ENCODE measurements around the gene STAU1.
"Not testable (repeated sequence)": the region's sequence is repeated elsewhere in the genome, so short reads cannot be mapped to it uniquely, and the experiment has no call there.

Gene STAU1

GRCh38 chr20:49119988-49120387, 68.1 kb downstream of the STAU1 start:
- Histone ChIP-seq H3K4me1 (ENCODE audit: control insufficient read depth, insufficient read depth, low read length) (no peaks in the 10 kb centered on the region), H3K4me3 (ENCODE audit: low read length) (no peak overlapping the region), H3K36me3 (ENCODE audit: control insufficient read depth, insufficient read depth, low read length) (peaks cover 21% of the 10 kb centered on the region), H3K9me3 (ENCODE audit: control insufficient read depth, insufficient read depth, low read length) (no peaks in the 10 kb centered on the region), H3K27ac (ENCODE audit: low read length) (no peak overlapping the region), H3K27me3 (ENCODE audit: control insufficient read depth, insufficient read depth, low read length) (no peaks in the 10 kb centered on the region)
- no peak for DNase-seq (ENCODE audit: low read depth, low spot score)
- WGBS (ENCODE audit: insufficient coverage, insufficient read length), result no CpG with 5 or more reads among the region's 7 CpGs

- no peaks in the 10 kb centered on the region for H3K27me3 ChIP-seq (ENCODE audit: control insufficient read depth, insufficient read depth, low read length)
- H3K27ac ChIP-seq (ENCODE audit: low read length), result no peak overlapping the region
- H3K4me1 ChIP-seq (ENCODE audit: control insufficient read depth, insufficient read depth, low read length), result no peaks in the 10 kb centered on the region
- no peak for DNase-seq (ENCODE audit: low read depth, low spot score)
- H3K9me3 ChIP-seq (ENCODE audit: control insufficient read depth, insufficient read depth, low read length), result no peaks in the 10 kb centered on the region
- H3K36me3 ChIP-seq (ENCODE audit: control insufficient read depth, insufficient read depth, low read length), result peaks cover 28% of the 10 kb centered on the region
- H3K4me3 ChIP-seq (ENCODE audit: low read length), result no peak overlapping the region
- WGBS (ENCODE audit: insufficient coverage, insufficient read length), result no CpG with 5 or more reads among the region's 3 CpGs
These were observed 69.8 kb downstream of the STAU1 start for GRCh38 chr20:49118307-49118706.

GRCh38 chr20:49115564-49115963, 72.6 kb downstream of the STAU1 start:
- Histone ChIP-seq H3K9me3 (ENCODE audit: control insufficient read depth, insufficient read depth, low read length) (no peaks in the 10 kb centered on the region), H3K4me1 (ENCODE audit: control insufficient read depth, insufficient read depth, low read length) (no peaks in the 10 kb centered on the region), H3K27ac (ENCODE audit: low read length) (no peak overlapping the region), H3K36me3 (ENCODE audit: control insufficient read depth, insufficient read depth, low read length) (peaks cover 25% of the 10 kb centered on the region), H3K27me3 (ENCODE audit: control insufficient read depth, insufficient read depth, low read length) (no peaks in the 10 kb centered on the region), H3K4me3 (ENCODE audit: low read length) (no peak overlapping the region)
- no CpG with 5 or more reads among the region's 7 CpGs for WGBS (ENCODE audit: insufficient coverage, insufficient read length)
- no peak for DNase-seq (ENCODE audit: low read depth, low spot score)

- WGBS (ENCODE audit: insufficient coverage, insufficient read length), result no CpG with 5 or more reads among the region's 15 CpGs
- H3K27me3 ChIP-seq (ENCODE audit: control insufficient read depth, insufficient read depth, low read length), result no peaks in the 10 kb centered on the region
- H3K36me3 ChIP-seq (ENCODE audit: control insufficient read depth, insufficient read depth, low read length), result peaks cover 17% of the 10 kb centered on the region
- no peak for DNase-seq (ENCODE audit: low read depth, low spot score)
- no peak overlapping the region for H3K4me3 ChIP-seq (ENCODE audit: low read length)
- no peak overlapping the region for H3K27ac ChIP-seq (ENCODE audit: low read length)
- no peaks in the 10 kb centered on the region for H3K9me3 ChIP-seq (ENCODE audit: control insufficient read depth, insufficient read depth, low read length)
- H3K4me1 ChIP-seq (ENCODE audit: control insufficient read depth, insufficient read depth, low read length), result no peaks in the 10 kb centered on the region
These were observed 75.4 kb downstream of the STAU1 start for GRCh38 chr20:49112596-49113274.

- Histone ChIP-seq H3K27me3 (ENCODE audit: control insufficient read depth, insufficient read depth, low read length) (no peaks in the 10 kb centered on the region), H3K4me3 (ENCODE audit: low read length) (no peak overlapping the region), H3K36me3 (ENCODE audit: control insufficient read depth, insufficient read depth, low read length) (peaks cover 11% of the 10 kb centered on the region), H3K4me1 (ENCODE audit: control insufficient read depth, insufficient read depth, low read length) (no peaks in the 10 kb centered on the region), H3K9me3 (ENCODE audit: control insufficient read depth, insufficient read depth, low read length) (no peaks in the 10 kb centered on the region), H3K27ac (ENCODE audit: low read length) (no peak overlapping the region)
- no CpG with 5 or more reads among the region's 6 CpGs for WGBS (ENCODE audit: insufficient coverage, insufficient read length)
- no peak for DNase-seq (ENCODE audit: low read depth, low spot score)
These were observed 77.1 kb downstream of the STAU1 start for GRCh38 chr20:49110767-49111694.

GRCh38 chr20:49106328-49106727, 81.8 kb downstream of the STAU1 start:
- no peaks in the 10 kb centered on the region for H3K4me1 ChIP-seq (ENCODE audit: control insufficient read depth, insufficient read depth, low read length)
- H3K4me3 ChIP-seq (ENCODE audit: low read length), result no peak overlapping the region
- no peak overlapping the region for H3K27ac ChIP-seq (ENCODE audit: low read length)
- H3K27me3 ChIP-seq (ENCODE audit: control insufficient read depth, insufficient read depth, low read length), result no peaks in the 10 kb centered on the region
- no CpG with 5 or more reads among the region's 6 CpGs for WGBS (ENCODE audit: insufficient coverage, insufficient read length)
- DNase-seq (ENCODE audit: low read depth, low spot score), result no peak
- H3K36me3 ChIP-seq (ENCODE audit: control insufficient read depth, insufficient read depth, low read length), result peaks cover 10% of the 10 kb centered on the region; the same call in 1 of the 2 replicates
- H3K9me3 ChIP-seq (ENCODE audit: control insufficient read depth, insufficient read depth, low read length), result no peaks in the 10 kb centered on the region

GRCh38 chr20:49104979-49105547, 83.1 kb downstream of the STAU1 start:
- peaks cover 18% of the 10 kb centered on the region; the same call in 1 of the 2 replicates for H3K36me3 ChIP-seq (ENCODE audit: control insufficient read depth, insufficient read depth, low read length)
- H3K4me1 ChIP-seq (ENCODE audit: control insufficient read depth, insufficient read depth, low read length); H3K9me3 ChIP-seq (ENCODE audit: control insufficient read depth, insufficient read depth, low read length); H3K4me3 ChIP-seq (ENCODE audit: low read length); DNase-seq (ENCODE audit: low read depth, low spot score); H3K27me3 ChIP-seq (ENCODE audit: control insufficient read depth, insufficient read depth, low read length); H3K27ac ChIP-seq (ENCODE audit: low read length): not testable (repeated sequence)
- no CpG with 5 or more reads among the region's 11 CpGs for WGBS (ENCODE audit: insufficient coverage, insufficient read length)

GRCh38 chr20:49104365-49104648, 83.8 kb downstream of the STAU1 start:
- Histone ChIP-seq H3K9me3 (ENCODE audit: control insufficient read depth, insufficient read depth, low read length) (no peaks in the 10 kb centered on the region), H3K27ac (ENCODE audit: low read length) (no peak overlapping the region), H3K4me1 (ENCODE audit: control insufficient read depth, insufficient read depth, low read length) (no peaks in the 10 kb centered on the region), H3K4me3 (ENCODE audit: low read length) (no peak overlapping the region), H3K27me3 (ENCODE audit: control insufficient read depth, insufficient read depth, low read length) (no peaks in the 10 kb centered on the region), H3K36me3 (ENCODE audit: control insufficient read depth, insufficient read depth, low read length) (peaks cover 18% of the 10 kb centered on the region; the same call in 1 of the 2 replicates)
- WGBS (ENCODE audit: insufficient coverage, insufficient read length), result no CpG with 5 or more reads among the region's 3 CpGs
- no peak for DNase-seq (ENCODE audit: low read depth, low spot score)

GRCh38 chr20:49103647-49104364, 84.3 kb downstream of the STAU1 start:
- H3K27me3 ChIP-seq (ENCODE audit: control insufficient read depth, insufficient read depth, low read length), result no peaks in the 10 kb centered on the region
- H3K36me3 ChIP-seq (ENCODE audit: control insufficient read depth, insufficient read depth, low read length), result peaks cover 22% of the 10 kb centered on the region; the same call in 1 of the 2 replicates

GRCh38 chr20:49103019-49103418, 85.1 kb downstream of the STAU1 start:
- no peak overlapping the region for H3K27ac ChIP-seq (ENCODE audit: low read length)

More at GRCh38 chr20:49103647-49104364, 84.3 kb downstream of the STAU1 start:
- H3K27ac ChIP-seq (ENCODE audit: low read length), result no peak overlapping the region
- no CpG with 5 or more reads among the region's 7 CpGs for WGBS (ENCODE audit: insufficient coverage, insufficient read length)
- H3K9me3 ChIP-seq (ENCODE audit: control insufficient read depth, insufficient read depth, low read length), result no peaks in the 10 kb centered on the region
- DNase-seq (ENCODE audit: low read depth, low spot score), result no peak
- no peaks in the 10 kb centered on the region for H3K4me1 ChIP-seq (ENCODE audit: control insufficient read depth, insufficient read depth, low read length)
- H3K4me3 ChIP-seq (ENCODE audit: low read length), result no peak overlapping the region

More at GRCh38 chr20:49103019-49103418, 85.1 kb downstream of the STAU1 start:
- Histone ChIP-seq H3K4me1 (ENCODE audit: control insufficient read depth, insufficient read depth, low read length) (no peaks in the 10 kb centered on the region), H3K4me3 (ENCODE audit: low read length) (no peak overlapping the region), H3K36me3 (ENCODE audit: control insufficient read depth, insufficient read depth, low read length) (peaks cover 23% of the 10 kb centered on the region; the same call in 1 of the 2 replicates), H3K9me3 (ENCODE audit: control insufficient read depth, insufficient read depth, low read length) (no peaks in the 10 kb centered on the region), H3K27me3 (ENCODE audit: control insufficient read depth, insufficient read depth, low read length) (no peaks in the 10 kb centered on the region)
- no CpG with 5 or more reads among the region's 4 CpGs for WGBS (ENCODE audit: insufficient coverage, insufficient read length)
- no peak for DNase-seq (ENCODE audit: low read depth, low spot score)

Measured in iPS DF 6.9 (cell line).